LNCAP (cell line): ENCODE measurements around the gene CYP4V2.

ENCODE experiments used
- CTCF ChIP-seq: fragments of 450-650 bp; IDR thresholded peaks from 2 replicates; pipeline ENCODE4 v1.5.1; 2017; ENCODE audit warnings: mild to moderate bottlenecking

Gene CYP4V2

GRCh38 chr4:186191200-186192065 lies at the start of gene CYP4V2:
CYP4V2 (plus strand) TSS chr4:186191567; CDS start chr4:186191824, 257 bp downstream.
- TF ChIP-seq CTCF, result peak; percentile 35; the same call in 1 of the 2 replicates

DNA sequence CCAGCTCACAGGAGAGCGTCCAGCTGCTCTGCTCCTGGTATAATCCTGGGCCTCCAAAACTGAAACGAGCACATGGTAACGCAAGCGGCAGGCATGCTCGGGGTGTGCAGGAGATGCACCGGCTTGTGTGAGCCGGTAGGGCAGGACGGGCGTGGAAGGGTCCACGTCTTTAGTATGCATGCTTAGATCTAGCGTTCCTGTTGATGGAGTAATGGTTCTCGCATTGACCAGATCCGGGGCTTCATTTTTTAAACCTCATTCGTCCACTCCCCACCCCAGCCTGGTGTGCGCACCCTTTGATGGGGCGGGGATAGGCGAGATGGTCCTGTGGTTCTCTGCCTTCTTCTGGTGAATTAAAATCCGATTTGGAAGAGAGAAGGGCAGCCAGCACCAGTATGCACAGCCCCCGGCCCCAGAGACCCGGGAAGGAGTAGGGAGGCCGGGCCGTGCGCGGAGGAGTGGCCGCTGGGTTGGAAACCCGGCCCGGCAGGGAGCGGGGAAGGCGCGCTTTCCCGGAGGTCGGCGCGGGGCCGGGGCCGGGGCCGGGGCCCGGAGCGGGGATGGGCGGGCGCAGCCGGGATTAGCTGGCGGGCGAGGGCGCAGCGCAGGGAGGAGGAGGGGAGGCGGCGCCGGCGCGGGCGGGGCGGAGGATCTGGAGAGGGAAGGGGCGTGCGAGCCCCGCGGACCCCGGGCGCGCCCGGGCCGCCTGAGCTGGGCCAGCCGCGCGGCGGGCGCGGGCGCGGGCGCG lies 47.0 kb upstream of the CYP4V2 start:
- TF ChIP-seq CTCF, result no peak

GRCh38 chr4:186144946-186145569 lies 46.3 kb upstream of the CYP4V2 start:
- TF ChIP-seq CTCF, result no peak

GRCh38 chr4:186146458-186146857 lies 44.9 kb upstream of the CYP4V2 start:
- no peak for TF ChIP-seq CTCF

- no peak for TF ChIP-seq CTCF
Observed at GRCh38 chr4:186148336-186148975, 42.9 kb upstream of the CYP4V2 start.

DNA sequence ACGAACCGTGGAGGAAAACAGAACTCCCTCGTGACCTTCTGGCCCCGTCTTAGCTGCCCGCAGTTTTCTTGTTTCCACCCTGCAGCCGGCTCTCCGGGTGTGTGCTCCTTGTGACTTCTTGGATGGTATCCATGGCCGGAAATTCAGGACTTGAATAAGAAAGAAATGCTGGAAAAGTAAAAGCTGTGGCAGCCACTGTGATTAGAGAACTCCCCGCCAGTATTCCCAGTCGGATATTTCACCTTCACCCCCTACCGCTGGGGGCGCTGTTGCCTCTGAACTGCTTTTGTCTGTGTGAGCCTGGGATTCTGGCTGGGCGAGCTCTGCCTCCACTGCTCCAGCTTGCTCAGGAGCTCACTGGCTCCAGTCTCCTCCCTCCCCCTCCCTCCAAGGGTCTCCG lies 41.5 kb upstream of the CYP4V2 start:
- TF ChIP-seq CTCF, result peak; percentile 51

GRCh38 chr4:186150926-186151325 lies 40.4 kb upstream of the CYP4V2 start:
- TF ChIP-seq CTCF, result no peak
